ENCODE data around the gene GPRASP2. TPM values are rescaled to one million over a fixed set of nuclear protein-coding genes. Genes with fewer than 3 reads are reported as not detected.
A peak's percentile ranks its signal among the peaks of the same experiment; 100 is the strongest.

The GPRASP2 gene
- total RNA-seq, 1 donor from 2014 or later = 10.7 TPM

GRCh38 chrX:102745513-102745856, 33.2 kb downstream of the GPRASP2 start:
- no peaks in the 10 kb centered on the region for H3K36me3 Mint-ChIP-seq (ENCODE audit: low read depth)
- peaks cover 10% of the 10 kb centered on the region for H3K9me3 Mint-ChIP-seq (ENCODE audit: low read depth)
- DNase-seq (ENCODE audit: low spot score) = no peak
- H3K27me3 Mint-ChIP-seq (ENCODE audit: low read depth) = no peaks in the 10 kb centered on the region
- TF ChIP-seq CTCF (IDR thresholded peaks at IDR 0.05) = no peak
- H3K4me1 Mint-ChIP-seq (ENCODE audit: low read depth) = no peaks in the 10 kb centered on the region
- no peak overlapping the region for H3K27ac Mint-ChIP-seq (ENCODE audit: unreplicated experiment)
- no peak overlapping the region for H3K4me3 Mint-ChIP-seq (ENCODE audit: unreplicated experiment)

GRCh38 chrX:102745857-102746584, 33.8 kb downstream of the GPRASP2 start:
- TF ChIP-seq CTCF (IDR thresholded peaks at IDR 0.05) = no peak
- Mint-ChIP-seq H3K4me1 (ENCODE audit: low read depth) (no peaks in the 10 kb centered on the region), H3K27me3 (ENCODE audit: low read depth) (no peaks in the 10 kb centered on the region), H3K36me3 (ENCODE audit: low read depth) (no peaks in the 10 kb centered on the region), H3K4me3 (ENCODE audit: unreplicated experiment) (no peak overlapping the region), H3K27ac (ENCODE audit: unreplicated experiment) (no peak overlapping the region), H3K9me3 (ENCODE audit: low read depth) (peaks cover 10% of the 10 kb centered on the region)
- peak; percentile 92 for DNase-seq (ENCODE audit: low spot score)

- TF ChIP-seq CTCF (IDR thresholded peaks at IDR 0.05) = no peak
- Mint-ChIP-seq H3K36me3 (ENCODE audit: low read depth) (no peaks in the 10 kb centered on the region), H3K4me3 (ENCODE audit: unreplicated experiment) (no peak overlapping the region), H3K27ac (ENCODE audit: unreplicated experiment) (no peak overlapping the region), H3K4me1 (ENCODE audit: low read depth) (peaks cover 10% of the 10 kb centered on the region), H3K9me3 (ENCODE audit: low read depth) (peaks cover 3% of the 10 kb centered on the region), H3K27me3 (ENCODE audit: low read depth) (no peaks in the 10 kb centered on the region)
- no peak for DNase-seq (ENCODE audit: low spot score)
These were observed 53.0 kb downstream of the GPRASP2 start for GRCh38 chrX:102765217-102765616.

GRCh38 chrX:102765809-102766208, 53.6 kb downstream of the GPRASP2 start:
- H3K27me3 Mint-ChIP-seq (ENCODE audit: low read depth) = no peaks in the 10 kb centered on the region
- TF ChIP-seq CTCF (IDR thresholded peaks at IDR 0.05) = no peak
- no peaks in the 10 kb centered on the region for H3K36me3 Mint-ChIP-seq (ENCODE audit: low read depth)
- peaks cover 3% of the 10 kb centered on the region for H3K9me3 Mint-ChIP-seq (ENCODE audit: low read depth)
- H3K27ac Mint-ChIP-seq (ENCODE audit: unreplicated experiment) = no peak overlapping the region
- peaks cover 12% of the 10 kb centered on the region for H3K4me1 Mint-ChIP-seq (ENCODE audit: low read depth)
- no peak for DNase-seq (ENCODE audit: low spot score)
- no peak overlapping the region for H3K4me3 Mint-ChIP-seq (ENCODE audit: unreplicated experiment)

- Mint-ChIP-seq H3K9me3 (ENCODE audit: low read depth) (peaks cover 3% of the 10 kb centered on the region), H3K36me3 (ENCODE audit: low read depth) (no peaks in the 10 kb centered on the region), H3K4me3 (ENCODE audit: unreplicated experiment) (no peak overlapping the region), H3K4me1 (ENCODE audit: low read depth) (peaks cover 12% of the 10 kb centered on the region), H3K27ac (ENCODE audit: unreplicated experiment) (no peak overlapping the region), H3K27me3 (ENCODE audit: low read depth) (no peaks in the 10 kb centered on the region)
- no peak for DNase-seq (ENCODE audit: low spot score)
- no peak for TF ChIP-seq CTCF (IDR thresholded peaks at IDR 0.05)
These were observed 55.0 kb downstream of the GPRASP2 start for GRCh38 chrX:102767287-102767686.

Other genes starting within 250 kb of the GPRASP2 start
- gene TCP11X2, start 240.6 kb upstream of the GPRASP2 start, total RNA-seq = not detected in 3 replicates
- gene TMSB15A, start 195.7 kb upstream of the GPRASP2 start, total RNA-seq = 1.1 to 4.6 TPM (median 4.4 TPM) in 3 replicates
- 10.2 to 14.9 TPM (median 12.3 TPM) in 3 replicates for gene ARMCX5, start 112.9 kb upstream of the GPRASP2 start, total RNA-seq
- gene GPRASP1, start 61.0 kb upstream of the GPRASP2 start, total RNA-seq = 2.1 to 3.6 TPM (median 2.2 TPM) in 3 replicates
- gene GPRASP3, start 8.3 kb downstream of the GPRASP2 start, total RNA-seq = 2.5 to 3.8 TPM (median 3.2 TPM) in 3 replicates
- 0.70 to 1.6 TPM in 2 of 3 replicates, not detected in the other for gene RAB40AL, start 224.8 kb downstream of the GPRASP2 start, total RNA-seq

All from chondrocyte (in vitro differentiated cells).